ENCODE measurements around the gene NCKAP1.

GRCh38 chr2:182952741-182953450, 85.4 kb downstream of the NCKAP1 start:
- TF ChIP-seq CTCF (conservative IDR thresholded peaks at IDR 0.05) (no peak), ZFX (IDR thresholded peaks at IDR 0.05) (no peak)

Data from C4-2B (cell line).